ENCODE results near the gene INAFM2.
A peak's percentile ranks its signal among the peaks of the same experiment; 100 is the strongest.

The INAFM2 gene

DNA sequence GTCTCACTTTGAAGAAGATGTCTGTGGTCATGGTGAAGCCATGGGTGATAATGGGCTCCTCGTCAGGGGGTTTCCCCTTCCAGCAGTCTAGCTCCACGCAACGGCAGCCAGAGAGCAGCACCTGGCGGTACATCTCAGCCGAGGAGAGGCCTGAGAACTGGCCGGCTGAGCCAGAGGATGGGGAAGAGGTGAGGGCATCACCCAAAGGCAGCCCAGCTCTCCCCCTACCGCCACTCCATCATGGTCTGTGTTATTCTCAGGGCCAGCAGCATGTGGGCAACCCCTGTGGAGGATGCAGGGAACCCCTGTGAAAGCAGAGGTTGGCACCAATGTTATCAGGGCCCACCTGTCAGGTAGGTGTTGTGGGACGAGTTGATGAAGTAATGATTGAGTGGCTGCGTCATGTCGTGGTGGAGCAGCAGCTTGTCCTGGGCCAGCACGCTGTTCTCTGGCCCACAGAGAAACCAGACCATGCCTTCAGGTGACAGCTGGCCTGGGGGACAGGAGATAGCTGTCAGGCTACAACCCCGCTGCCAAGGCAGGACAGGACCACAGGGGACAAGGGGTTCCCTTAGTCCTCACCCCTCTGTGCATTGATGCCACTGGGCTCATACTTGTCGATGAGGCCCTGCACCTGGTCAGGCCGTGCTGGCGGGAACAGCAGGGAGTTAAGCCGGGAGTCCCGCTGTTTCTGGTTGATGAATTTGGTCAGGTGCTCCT is 25.1 kb upstream of the INAFM2 start:
- H3K4me3 ChIP-seq (ENCODE audit: low read depth in 1 of 2, low read length in 1 of 2): no peak overlapping the region
- peaks cover 20 to 22% of the 10 kb centered on the region in 2 experiments for H3K4me1 ChIP-seq (ENCODE audit: control insufficient read depth in 1 of 2, insufficient read depth in 1 of 2, low read depth in 1 of 2, low read length in 1 of 2)
- H3K27ac ChIP-seq: no peak overlapping the region
- H3K9me3 ChIP-seq: no peaks in the 10 kb centered on the region
- H3K27me3 ChIP-seq: no peaks in the 10 kb centered on the region
- H3K36me3 ChIP-seq: peaks cover 100% of the 10 kb centered on the region
- no peak for TF ChIP-seq CTCF (IDR thresholded peaks at IDR 0.05)

- Histone ChIP-seq H3K27me3 (no peaks in the 10 kb centered on the region), H3K9me3 (no peaks in the 10 kb centered on the region), H3K27ac (peak overlapping the region; percentile 71), H3K36me3 (peaks cover 96% of the 10 kb centered on the region), H3K4me1 (ENCODE audit: control insufficient read depth in 1 of 2, insufficient read depth in 1 of 2, low read depth in 1 of 2, low read length in 1 of 2) (peaks cover 31 to 36% of the 10 kb centered on the region in 2 experiments), H3K4me3 (ENCODE audit: low read depth in 1 of 2, low read length in 1 of 2) (no peak overlapping the region)
- no peak for TF ChIP-seq CTCF (IDR thresholded peaks at IDR 0.05)
Measured at GRCh38 chr15:40300367-40300766, 23.1 kb upstream of the INAFM2 start.

GRCh38 chr15:40300771-40301170 is 22.7 kb upstream of the INAFM2 start:
- H3K27ac ChIP-seq: peak overlapping the region; percentile 71
- peaks cover 35 to 40% of the 10 kb centered on the region in 2 experiments for H3K4me1 ChIP-seq (ENCODE audit: control insufficient read depth in 1 of 2, insufficient read depth in 1 of 2, low read depth in 1 of 2, low read length in 1 of 2)
- TF ChIP-seq CTCF (IDR thresholded peaks at IDR 0.05): no peak
- no peak overlapping the region for H3K4me3 ChIP-seq (ENCODE audit: low read depth in 1 of 2, low read length in 1 of 2)
- H3K27me3 ChIP-seq: no peaks in the 10 kb centered on the region
- H3K9me3 ChIP-seq: no peaks in the 10 kb centered on the region
- peaks cover 93% of the 10 kb centered on the region for H3K36me3 ChIP-seq

DNA sequence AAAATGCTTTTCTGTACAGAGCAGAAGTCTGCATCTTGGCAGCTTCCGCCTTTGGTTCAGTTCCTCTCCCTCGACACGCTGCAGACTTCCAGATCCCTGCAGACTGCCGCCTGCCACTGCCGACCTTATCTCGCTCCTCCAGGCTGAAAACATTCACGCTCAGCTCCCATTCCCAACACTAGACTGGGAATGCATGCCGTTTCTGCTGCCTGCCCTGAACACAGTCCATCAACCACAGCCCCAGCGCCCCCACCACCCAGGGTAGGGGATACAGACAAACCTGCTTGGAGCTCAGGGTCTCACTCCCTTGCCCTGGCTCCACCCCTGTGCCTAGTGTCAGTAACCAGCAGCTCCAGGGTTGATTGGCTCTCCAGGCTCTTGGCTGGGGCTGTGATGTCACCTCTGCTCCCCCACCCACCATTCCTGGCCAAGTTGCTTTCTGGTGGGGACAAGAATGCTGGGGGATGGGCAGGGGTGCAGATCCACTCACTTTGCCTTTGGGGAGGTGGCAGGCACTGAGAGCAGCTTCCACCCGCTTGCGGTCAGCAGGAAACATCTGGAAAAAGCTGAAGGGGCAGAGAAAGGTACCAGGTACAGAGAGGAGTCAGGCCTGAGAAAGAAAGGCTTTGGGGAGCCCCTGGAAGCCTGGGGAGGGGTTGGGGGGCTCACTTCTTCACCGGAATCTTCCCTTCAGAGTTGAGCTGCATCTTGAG is 21.9 kb upstream of the INAFM2 start:
- Histone ChIP-seq H3K27me3 (no peaks in the 10 kb centered on the region), H3K4me3 (ENCODE audit: low read depth in 1 of 2, low read length in 1 of 2) (peak overlapping the region in 1 of 2 experiments; percentile 40), H3K4me1 (ENCODE audit: control insufficient read depth in 1 of 2, insufficient read depth in 1 of 2, low read depth in 1 of 2, low read length in 1 of 2) (peaks cover 44 to 49% of the 10 kb centered on the region in 2 experiments), H3K27ac (peak overlapping the region; percentile 71), H3K36me3 (peaks cover 84% of the 10 kb centered on the region), H3K9me3 (no peaks in the 10 kb centered on the region)
- no peak for TF ChIP-seq CTCF (IDR thresholded peaks at IDR 0.05)

- Histone ChIP-seq H3K4me3 (ENCODE audit: low read depth in 1 of 2, low read length in 1 of 2) (no peak overlapping the region), H3K27ac (peak overlapping the region; percentile 71), H3K27me3 (no peaks in the 10 kb centered on the region), H3K9me3 (no peaks in the 10 kb centered on the region), H3K4me1 (ENCODE audit: control insufficient read depth in 1 of 2, insufficient read depth in 1 of 2, low read depth in 1 of 2, low read length in 1 of 2) (peaks cover 50 to 51% of the 10 kb centered on the region in 2 experiments), H3K36me3 (peaks cover 77% of the 10 kb centered on the region)
- no peak for TF ChIP-seq CTCF (IDR thresholded peaks at IDR 0.05)
Measured at GRCh38 chr15:40302288-40302886, 21.1 kb upstream of the INAFM2 start.

Measured in neutrophil (primary cell).